Gastrocnemius medialis (tissue), 4 donors: ENCODE data around the gene PLEKHA1.

Experiments used
- CTCF ChIP-seq, 5 experiments: fragments of 450-650 bp in 3 of 5; fragments of 200-600 bp in 2 of 5; sonication (generic) in 2 of 5; IDR thresholded peaks in 4 of 5; conservative IDR thresholded peaks in 1 of 5; 1 replicate in 4 of 5; 2 replicates in 1 of 5; pipeline ENCODE4 v1.5.1; 2016 to 2019; ENCODE audit warnings: antibody characterized with exemption in 5 of 5, mild to moderate bottlenecking in 3 of 5, moderate library complexity in 3 of 5
- POLR2A ChIP-seq, 2 donors: fragments of 450-650 bp; IDR thresholded peaks; one replicate each; pipeline ENCODE4 v1.6.1; 2017; ENCODE audit warnings: antibody characterized with exemption in 2 of 2, mild to moderate bottlenecking in 2 of 2, moderate library complexity in 2 of 2

- TF ChIP-seq CTCF (IDR thresholded peaks at IDR 0.05 in 4 of 5, conservative IDR thresholded peaks at IDR 0.05 in 1 of 5) (no peak), POLR2A (IDR thresholded peaks at IDR 0.05) (no peak)
These were observed 38.2 kb upstream of the PLEKHA1 start for GRCh38 chr10:122336332-122336731.
